ENCODE measurements around the gene CFAP221. TPM values are rescaled to one million over a fixed set of nuclear protein-coding genes. Genes with fewer than 3 reads are reported as not detected.

The CFAP221 gene
- total RNA-seq, 1 donor from 2014 or later = 1.0 TPM

GRCh38 chr2:119706221-119706620 lies 162.0 kb downstream of the CFAP221 start:
- no peak overlapping the region for H3K27ac ChIP-seq (replicated peaks)
- H3K27me3 ChIP-seq (ENCODE audit: low read depth) = no peaks in the 10 kb centered on the region
- intact Hi-C loops (cut with micrococcal nuclease) = no loop called here
- TF ChIP-seq, protein P1, sequence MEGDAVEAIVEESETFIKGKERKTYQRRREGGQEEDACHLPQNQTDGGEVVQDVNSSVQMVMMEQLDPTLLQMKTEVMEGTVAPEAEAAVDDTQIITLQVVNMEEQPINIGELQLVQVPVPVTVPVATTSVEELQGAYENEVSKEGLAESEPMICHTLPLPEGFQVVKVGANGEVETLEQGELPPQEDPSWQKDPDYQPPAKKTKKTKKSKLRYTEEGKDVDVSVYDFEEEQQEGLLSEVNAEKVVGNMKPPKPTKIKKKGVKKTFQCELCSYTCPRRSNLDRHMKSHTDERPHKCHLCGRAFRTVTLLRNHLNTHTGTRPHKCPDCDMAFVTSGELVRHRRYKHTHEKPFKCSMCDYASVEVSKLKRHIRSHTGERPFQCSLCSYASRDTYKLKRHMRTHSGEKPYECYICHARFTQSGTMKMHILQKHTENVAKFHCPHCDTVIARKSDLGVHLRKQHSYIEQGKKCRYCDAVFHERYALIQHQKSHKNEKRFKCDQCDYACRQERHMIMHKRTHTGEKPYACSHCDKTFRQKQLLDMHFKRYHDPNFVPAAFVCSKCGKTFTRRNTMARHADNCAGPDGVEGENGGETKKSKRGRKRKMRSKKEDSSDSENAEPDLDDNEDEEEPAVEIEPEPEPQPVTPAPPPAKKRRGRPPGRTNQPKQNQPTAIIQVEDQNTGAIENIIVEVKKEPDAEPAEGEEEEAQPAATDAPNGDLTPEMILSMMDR (IDR thresholded peaks at IDR 0.05; ENCODE audit: borderline replicate concordance) = no peak
- peaks cover 7% of the 10 kb centered on the region for H3K9me3 ChIP-seq (replicated peaks)
- H3K36me3 ChIP-seq = no peaks in the 10 kb centered on the region
- peaks cover 15% of the 10 kb centered on the region for H3K4me1 ChIP-seq
- no peak for DNase-seq
- no peak overlapping the region for H3K4me3 ChIP-seq

Other genes with a start within 250 kb of the CFAP221 start
- gene C2orf76, start 177.6 kb upstream of the CFAP221 start, total RNA-seq = 7.3 TPM
- 303 TPM for gene DBI, start 177.5 kb upstream of the CFAP221 start, total RNA-seq
- 2.4 TPM for gene TMEM37, start 112.6 kb upstream of the CFAP221 start, total RNA-seq
- 1.2 TPM for gene SCTR, start 20.0 kb upstream of the CFAP221 start, total RNA-seq
- gene TMEM177, start 134.8 kb downstream of the CFAP221 start, total RNA-seq = 8.6 TPM
- gene PTPN4, start 215.5 kb downstream of the CFAP221 start, total RNA-seq = 45.4 TPM

Measured in left ventricle myocardium inferior (tissue), 1 donor.